GM15510 (cell line): ENCODE measurements around the gene SREBF2.
A peak's percentile ranks its signal among the peaks of the same experiment; 100 is the strongest.

Experiments
- POLR2A ChIP-seq: IDR thresholded peaks from 3 replicates; pipeline ENCODE4 v1.6.1; 2011; ENCODE audit warnings: borderline replicate concordance; ENCODE audit not compliant: insufficient read length; ENCODE audit errors: extremely low read depth

The SREBF2 gene

DNA sequence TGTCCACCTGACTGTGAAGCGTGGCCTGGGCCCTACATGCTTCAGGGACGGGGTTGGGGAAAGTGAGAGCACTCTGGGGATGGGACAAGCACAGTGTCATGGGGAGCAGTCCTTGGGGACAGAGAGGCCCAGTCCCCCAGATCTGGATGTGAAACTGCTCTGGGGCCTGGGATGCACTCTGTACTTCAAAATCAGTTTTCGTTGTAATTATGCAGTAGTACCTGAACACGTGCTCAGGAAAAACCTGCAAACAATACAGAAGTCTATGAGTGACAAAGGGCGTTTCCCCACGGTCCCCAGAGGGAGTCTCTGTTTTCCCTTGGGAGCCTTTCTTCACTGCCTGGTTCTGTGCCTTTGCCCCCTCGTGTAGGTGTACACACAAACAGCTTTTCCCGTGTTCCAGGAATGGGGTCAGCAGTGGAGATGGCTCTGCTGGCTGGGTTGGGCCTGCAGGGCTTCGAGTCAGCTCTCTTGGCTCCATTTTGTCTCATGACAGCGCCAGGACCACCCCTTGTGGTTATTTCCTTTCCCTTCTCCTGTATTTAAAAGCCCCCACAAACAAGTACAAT lies 98.9 kb downstream of the SREBF2 start:
- peak; percentile 23 for TF ChIP-seq POLR2A

DNA sequence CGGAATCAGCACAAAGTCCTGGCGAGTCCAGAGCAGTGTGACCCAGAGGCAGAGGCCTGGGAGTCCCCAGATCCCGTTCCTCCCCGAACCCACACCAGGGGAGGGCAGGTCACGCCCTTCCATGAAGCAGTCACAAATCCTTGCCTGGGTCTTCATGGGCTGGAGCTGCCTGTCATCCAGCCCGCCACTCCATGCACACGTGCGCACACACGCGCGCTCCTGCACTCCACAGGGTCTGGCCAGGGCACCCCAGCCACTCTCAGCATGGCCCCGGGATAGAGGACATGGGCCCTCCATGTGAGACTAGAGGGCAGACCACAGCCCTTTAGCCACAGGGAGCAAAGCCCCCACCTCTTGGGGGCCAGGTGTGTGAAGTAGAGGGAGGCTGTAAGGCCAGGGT lies 99.4 kb downstream of the SREBF2 start:
- peak; percentile 2 for TF ChIP-seq POLR2A

GRCh38 chr22:41933411-41934177 lies 100.7 kb downstream of the SREBF2 start:
- no peak for TF ChIP-seq POLR2A

DNA sequence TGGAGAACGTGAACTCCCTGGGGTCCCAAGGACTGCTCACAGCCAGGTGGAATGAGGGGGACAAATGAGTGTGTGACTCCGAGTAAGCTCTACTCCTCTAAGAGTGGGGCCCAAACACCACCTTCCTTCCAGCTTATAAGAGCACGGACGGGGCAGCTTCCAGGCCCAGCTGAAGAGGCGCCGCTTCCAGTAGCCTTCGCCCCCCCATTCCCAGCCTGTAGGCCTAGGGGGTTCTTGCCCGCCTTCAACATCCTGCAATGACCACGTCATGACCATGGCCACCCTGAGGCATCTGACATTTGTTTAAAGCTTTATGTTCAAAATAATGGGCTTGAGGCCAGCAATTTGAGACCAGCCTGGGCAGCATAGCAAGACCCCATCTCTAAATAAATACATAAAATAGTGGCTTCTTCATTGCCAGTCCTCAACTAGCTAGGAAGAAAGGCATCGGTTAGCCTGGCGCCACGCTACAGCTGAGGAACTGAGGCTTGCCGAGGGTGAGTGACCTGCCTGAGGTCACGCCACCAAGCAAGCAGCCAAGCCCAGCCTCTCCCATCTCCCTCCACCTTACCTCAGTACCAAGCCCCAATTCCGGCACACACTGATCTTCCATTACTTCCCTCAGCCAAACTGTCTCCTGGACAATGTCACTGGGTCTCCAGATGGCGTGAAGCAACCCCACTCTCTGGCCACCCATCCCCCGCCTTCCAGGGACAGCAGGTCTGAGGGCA lies 101.5 kb downstream of the SREBF2 start:
- peak; percentile 12 for TF ChIP-seq POLR2A

- no peak for TF ChIP-seq POLR2A
Measured at GRCh38 chr22:41935015-41935351, 102.1 kb downstream of the SREBF2 start.

DNA sequence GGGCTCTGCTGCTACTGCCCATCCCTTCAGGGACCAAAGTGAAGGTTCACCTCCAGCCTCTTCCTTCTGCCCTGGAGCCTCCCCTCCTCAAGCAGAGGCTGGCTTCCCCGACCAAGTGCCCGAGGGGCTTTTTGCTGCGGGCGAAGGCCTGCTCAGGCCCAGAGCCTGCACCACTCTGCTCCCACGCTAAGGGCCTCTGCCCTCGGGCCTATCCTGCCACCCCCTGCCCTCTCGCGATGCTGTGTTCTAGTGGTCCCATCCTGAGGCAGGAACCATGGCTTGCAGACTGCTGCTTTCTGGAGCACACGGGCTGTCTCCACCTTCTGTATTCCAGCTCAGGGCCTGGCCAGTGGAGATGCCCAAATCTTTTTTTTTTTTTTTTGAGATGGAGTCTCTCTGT lies 102.6 kb downstream of the SREBF2 start:
- TF ChIP-seq POLR2A, result peak; percentile 14

DNA sequence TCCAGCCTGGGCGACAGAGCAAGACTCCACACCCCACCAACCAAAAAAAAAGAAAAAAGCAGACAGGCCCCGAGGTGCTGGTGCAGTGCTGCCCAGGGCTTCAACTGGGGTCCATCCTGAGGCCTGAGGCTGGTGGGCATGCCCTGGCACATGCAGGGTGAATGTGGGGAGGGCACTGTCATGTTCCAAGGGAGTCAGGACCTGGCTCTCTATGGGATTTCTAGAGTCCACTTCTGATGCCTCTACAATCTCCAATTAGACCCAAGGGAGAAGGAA lies 103.9 kb downstream of the SREBF2 start:
- no peak for TF ChIP-seq POLR2A

GRCh38 chr22:41939981-41940831 lies 107.3 kb downstream of the SREBF2 start:
- TF ChIP-seq POLR2A, result peak; percentile 82

GRCh38 chr22:41940832-41941765 lies 108.2 kb downstream of the SREBF2 start:
- no peak for TF ChIP-seq POLR2A

DNA sequence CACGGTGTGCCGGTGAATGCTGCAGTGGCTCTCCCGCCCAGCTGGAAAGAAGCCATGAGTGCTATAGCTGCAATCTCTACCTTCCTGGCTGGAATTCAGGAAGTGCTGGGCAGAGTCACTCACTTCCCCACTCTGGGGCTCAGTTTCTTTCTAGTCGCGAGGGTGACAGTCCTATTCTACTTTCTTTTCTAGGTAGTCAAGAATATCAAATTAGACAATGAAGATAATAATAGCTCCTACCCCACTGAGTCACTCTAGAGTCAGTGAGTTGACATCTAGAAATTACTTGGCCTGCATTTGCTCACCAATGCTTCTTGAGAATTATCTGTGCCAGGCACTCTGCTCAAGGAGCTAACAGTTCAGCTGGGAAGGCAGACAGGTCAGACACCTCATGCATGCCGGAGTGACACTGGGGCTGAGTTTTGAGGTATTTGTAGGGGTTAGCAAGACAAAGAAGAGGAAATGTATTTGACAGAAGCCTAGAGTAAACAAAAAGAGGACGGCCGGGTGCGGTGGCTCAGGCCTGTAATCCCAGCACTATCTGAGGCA lies 110.8 kb downstream of the SREBF2 start:
- TF ChIP-seq POLR2A, result no peak

DNA sequence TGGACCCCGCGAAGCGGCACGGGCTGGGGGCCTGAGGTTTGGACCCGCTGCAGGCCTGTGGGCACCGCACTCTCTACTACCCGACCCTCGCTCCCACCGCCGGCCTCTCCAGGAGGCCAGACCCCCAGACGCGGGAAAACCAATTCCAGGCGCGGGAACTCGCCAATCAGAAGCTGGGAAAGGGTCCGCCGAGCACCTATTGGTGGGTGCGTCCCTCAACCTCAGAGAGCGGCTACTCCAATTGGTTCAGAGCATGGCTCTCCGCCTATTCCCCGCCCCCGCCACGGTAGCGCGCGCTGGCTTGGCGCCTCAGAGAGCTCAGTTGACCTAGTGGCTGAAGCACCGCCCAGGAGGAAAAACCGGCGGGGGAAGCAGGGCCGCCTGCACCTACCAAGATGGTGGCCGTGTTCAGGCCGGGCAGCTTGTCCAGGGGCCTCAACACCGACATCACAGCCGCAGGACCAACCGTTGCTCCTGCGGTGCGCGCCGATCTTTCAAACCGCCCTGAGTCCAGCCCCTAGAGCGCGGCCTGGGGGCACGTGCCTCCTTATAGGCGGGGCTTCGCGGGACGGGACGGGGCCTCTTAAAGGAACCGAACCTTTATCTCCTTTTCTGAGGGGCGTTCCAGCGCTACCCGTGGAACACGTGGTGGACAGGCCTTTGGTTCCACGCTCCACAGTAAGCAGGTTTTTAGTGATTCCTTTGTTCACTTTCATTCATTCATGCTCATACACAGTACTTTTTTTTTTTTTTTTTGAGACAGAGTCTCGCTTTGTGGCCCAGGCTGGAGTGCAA lies 113.9 kb downstream of the SREBF2 start, which contains the start of gene CENPM:
TSS of gene CENPM (minus strand) at position 524 of the 795 bp plus-strand sequence. CDS start at position 448, 76 bp downstream.
- peak; percentile 77 for TF ChIP-seq POLR2A

DNA sequence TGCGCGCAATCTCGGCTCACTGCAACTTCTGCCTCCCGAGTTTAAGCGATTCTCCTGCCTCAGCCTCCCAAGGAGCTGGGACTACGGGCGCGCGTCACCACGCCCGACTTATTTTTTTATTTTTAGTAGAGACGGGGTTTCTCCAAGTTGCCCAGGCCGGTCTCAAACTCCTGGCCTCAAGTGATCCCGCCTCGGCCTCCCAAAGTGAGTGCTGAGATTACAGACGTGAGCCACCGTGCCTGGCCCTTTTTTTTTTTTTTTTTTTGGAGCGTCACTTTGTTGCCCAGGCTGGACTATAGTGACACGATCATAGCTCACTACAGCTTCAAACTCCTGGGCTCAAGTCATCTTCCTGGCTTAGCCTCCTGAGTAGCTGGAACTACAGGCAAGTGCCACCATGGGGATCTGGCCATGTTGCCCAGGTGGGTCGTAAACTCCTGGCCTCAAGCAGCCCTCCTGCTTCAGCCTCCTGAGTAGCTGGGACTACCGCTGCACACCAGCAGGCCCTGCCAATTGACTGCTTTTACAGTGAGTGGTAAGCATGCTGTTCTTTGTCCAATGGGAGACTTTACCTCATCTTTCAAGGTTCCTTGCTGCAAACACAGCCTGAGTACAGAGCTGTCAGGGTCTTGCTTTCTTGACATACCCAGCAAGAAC lies 114.6 kb downstream of the SREBF2 start:
- TF ChIP-seq POLR2A, result no peak
